Panc1 (cell line): ENCODE measurements around the gene NXPH1. TPM values are rescaled to one million over a fixed set of nuclear protein-coding genes. Genes with fewer than 3 reads are reported as not detected.
"Not testable (repeated sequence)": the region's sequence is repeated elsewhere in the genome, so short reads cannot be mapped to it uniquely, and the experiment has no call there.

Experiments used
- ATAC-seq: fragments of 200-7000 bp; cut with Tn5 transposase; 2 replicates; pipeline ENCODE4 v1.9.1; 2020; ENCODE audit warnings: mild to moderate bottlenecking, moderate library complexity
- BruUV-seq: library from RNA; stranded (reverse); fragments of 400-500 nt; replicated peaks from 2 replicates; lab custom pipeline; 2021; lab: Mats Ljungman, UMichigan
- CTCF ChIA-PET: fragments of 300-600 bp; sonication (Branson Sonifier 250); formaldehyde crosslinking; loops from one replicate; lab custom pipeline; 2022; ENCODE audit warnings: antibody characterized with exemption; lab: Charles Lee
- POLR2A ChIA-PET: fragments of 300-600 bp; sonication (Branson Sonifier 250); formaldehyde crosslinking; loops from one replicate; lab custom pipeline; 2022; ENCODE audit warnings: antibody characterized with exemption; lab: Charles Lee
- DNase-seq: peaks from one replicate; pipeline ENCODE4 v3.0.0-alpha.2; 2010; ENCODE audit warnings: low read depth, low spot score
- H3K27ac ChIP-seq: 2 replicates; pipeline ENCODE4 v1.5.1; 2011; ENCODE audit warnings: mild to moderate bottlenecking, low read length, inconsistent platforms
- H3K27me3 ChIP-seq: fragments of 200-500 bp; sonication (Bioruptor generic); 2 replicates; pipeline ENCODE4 v1.6.0; 2014; ENCODE audit warnings: low read length, inconsistent platforms; ENCODE audit not compliant: control insufficient read depth, insufficient read depth
- H3K36me3 ChIP-seq: fragments of 200-500 bp; sonication (Bioruptor generic); 2 replicates; pipeline ENCODE4 v1.5.1; 2014; ENCODE audit warnings: inconsistent platforms, mild to moderate bottlenecking, low read length, moderate library complexity; ENCODE audit not compliant: control insufficient read depth, insufficient read depth
- H3K4me1 ChIP-seq: 2 replicates; pipeline ENCODE4 v1.5.1; 2011; ENCODE audit warnings: inconsistent platforms, mild to moderate bottlenecking, low read length, moderate library complexity; ENCODE audit not compliant: control insufficient read depth, insufficient read depth
- H3K4me3 ChIP-seq, 2 experiments: 2 replicates each; pipeline ENCODE4 v1.5.1; 2011 to 2012; ENCODE audit warnings: low read depth in 2 of 2, low read length in 2 of 2, mild to moderate bottlenecking in 2 of 2, inconsistent platforms in 1 of 2, moderate library complexity in 1 of 2
- H3K9me3 ChIP-seq: fragments of 200-500 bp; sonication (Bioruptor generic); 2 replicates; pipeline ENCODE4 v1.5.1; 2014; ENCODE audit warnings: low read depth, mild to moderate bottlenecking, inconsistent platforms, low read length, moderate library complexity; ENCODE audit not compliant: control insufficient read depth, insufficient read depth
- CTCF ChIP-seq: fragments of 450-650 bp; IDR thresholded peaks from 2 replicates; pipeline ENCODE4 v1.5.1; 2017; ENCODE audit warnings: mild to moderate bottlenecking
- POLR2AphosphoS5 ChIP-seq: IDR thresholded peaks from 2 replicates; pipeline ENCODE4 v1.6.1; 2012; ENCODE audit warnings: mild to moderate bottlenecking, low read depth, low read length, moderate library complexity
- SIN3A ChIP-seq: IDR thresholded peaks from 2 replicates; pipeline ENCODE4 v1.6.1; 2012; ENCODE audit warnings: low read depth, mild to moderate bottlenecking, low read length, moderate library complexity, borderline replicate concordance; ENCODE audit not compliant: insufficient read depth
- TCF7L2 ChIP-seq: IDR thresholded peaks from 2 replicates; pipeline ENCODE4 v1.6.1; 2011; ENCODE audit warnings: mild to moderate bottlenecking, low read depth, low read length, inconsistent platforms
- in situ Hi-C: cut with HindIII; loops from 2 replicates; pipeline ENCODE4 v1.10.0; 2016; ENCODE audit warnings: low sequenced_read_pairs, low pct_unique_long_range_greater_than_20kb
- intact Hi-C: fragments of 100-400 bp; cut with micrococcal nuclease; formaldehyde crosslinking; loops from one replicate; pipeline ENCODE4 v1.10.0; 2022; ENCODE audit not compliant: unreplicated experiment
- total RNA-seq: library from RNA; stranded (reverse); gene quantifications from one replicate; pipeline ENCODE4 v1.2.1, GENCODE V29; 2021; ENCODE audit not compliant: unreplicated experiment
- TF ChIP-seq, protein P1 (sequence below), 2 experiments: IDR thresholded peaks; 2 replicates each; pipeline ENCODE4 v1.6.1; 2011 to 2012; ENCODE audit warnings: low read depth in 2 of 2, control low read depth in 1 of 2, low read length in 1 of 2, mild to moderate bottlenecking in 1 of 2, moderate library complexity in 1 of 2; ENCODE audit not compliant: insufficient read depth in 1 of 2

Gene NXPH1
- total RNA-seq, 1 experiment from 2014 or later = not detected

DNA sequence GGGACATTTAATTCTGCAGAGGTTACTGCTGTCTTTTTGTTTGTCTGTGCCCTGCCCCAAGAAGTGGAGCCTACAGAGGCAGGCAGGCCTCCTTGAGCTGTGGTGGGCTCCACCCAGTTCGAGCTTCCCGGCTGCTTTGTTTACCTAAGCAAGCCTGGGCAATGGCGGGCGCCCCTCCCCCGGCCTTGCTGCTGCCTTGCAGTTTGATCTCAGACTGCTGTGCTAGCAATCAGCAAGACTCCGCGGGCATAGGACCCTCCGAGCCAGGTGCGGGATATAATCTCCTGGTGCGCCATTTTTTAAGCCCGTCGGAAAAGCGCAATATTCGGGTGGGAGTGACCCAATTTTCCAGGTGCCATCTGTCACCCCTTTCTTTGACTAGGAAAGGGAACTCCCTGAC is 298.3 kb downstream of the NXPH1 start:
- H3K27me3 ChIP-seq, ATAC-seq, intact Hi-C loops, H3K9me3 ChIP-seq, CTCF ChIA-PET, in situ Hi-C loops, H3K27ac ChIP-seq, H3K36me3 ChIP-seq, DNase-seq, POLR2A ChIA-PET, BruUV-seq, H3K4me3 ChIP-seq, H3K4me1 ChIP-seq: not testable (repeated sequence)

DNA sequence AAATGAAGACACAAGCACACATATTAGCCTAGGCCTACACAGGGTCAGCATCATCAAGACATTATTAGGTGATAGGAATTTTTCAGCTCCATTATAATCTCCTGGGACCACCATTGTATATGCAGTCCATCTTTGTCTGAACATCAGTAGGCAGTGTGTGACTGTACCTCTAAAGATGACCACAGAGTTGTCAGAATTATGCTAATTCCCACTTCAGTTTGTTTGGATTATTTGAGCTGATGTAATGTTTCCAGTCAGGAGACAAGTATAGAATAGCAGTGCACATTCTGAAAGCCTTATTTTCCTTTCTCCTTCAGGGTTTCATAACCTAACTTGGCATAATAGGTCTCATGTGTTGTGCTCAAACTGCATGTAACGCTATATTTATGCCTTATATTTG is 306.4 kb downstream of the NXPH1 start:
- no peaks in the 10 kb centered on the region for H3K27me3 ChIP-seq
- BruUV-seq = no TSS peak
- CTCF ChIA-PET = no interaction called here
- no peak overlapping the region for H3K27ac ChIP-seq
- POLR2A ChIA-PET = no interaction called here
- H3K36me3 ChIP-seq = no peaks in the 10 kb centered on the region
- ATAC-seq (no peak), DNase-seq (no peak)
- H3K4me1 ChIP-seq = no peaks in the 10 kb centered on the region
- TF ChIP-seq, protein P1, sequence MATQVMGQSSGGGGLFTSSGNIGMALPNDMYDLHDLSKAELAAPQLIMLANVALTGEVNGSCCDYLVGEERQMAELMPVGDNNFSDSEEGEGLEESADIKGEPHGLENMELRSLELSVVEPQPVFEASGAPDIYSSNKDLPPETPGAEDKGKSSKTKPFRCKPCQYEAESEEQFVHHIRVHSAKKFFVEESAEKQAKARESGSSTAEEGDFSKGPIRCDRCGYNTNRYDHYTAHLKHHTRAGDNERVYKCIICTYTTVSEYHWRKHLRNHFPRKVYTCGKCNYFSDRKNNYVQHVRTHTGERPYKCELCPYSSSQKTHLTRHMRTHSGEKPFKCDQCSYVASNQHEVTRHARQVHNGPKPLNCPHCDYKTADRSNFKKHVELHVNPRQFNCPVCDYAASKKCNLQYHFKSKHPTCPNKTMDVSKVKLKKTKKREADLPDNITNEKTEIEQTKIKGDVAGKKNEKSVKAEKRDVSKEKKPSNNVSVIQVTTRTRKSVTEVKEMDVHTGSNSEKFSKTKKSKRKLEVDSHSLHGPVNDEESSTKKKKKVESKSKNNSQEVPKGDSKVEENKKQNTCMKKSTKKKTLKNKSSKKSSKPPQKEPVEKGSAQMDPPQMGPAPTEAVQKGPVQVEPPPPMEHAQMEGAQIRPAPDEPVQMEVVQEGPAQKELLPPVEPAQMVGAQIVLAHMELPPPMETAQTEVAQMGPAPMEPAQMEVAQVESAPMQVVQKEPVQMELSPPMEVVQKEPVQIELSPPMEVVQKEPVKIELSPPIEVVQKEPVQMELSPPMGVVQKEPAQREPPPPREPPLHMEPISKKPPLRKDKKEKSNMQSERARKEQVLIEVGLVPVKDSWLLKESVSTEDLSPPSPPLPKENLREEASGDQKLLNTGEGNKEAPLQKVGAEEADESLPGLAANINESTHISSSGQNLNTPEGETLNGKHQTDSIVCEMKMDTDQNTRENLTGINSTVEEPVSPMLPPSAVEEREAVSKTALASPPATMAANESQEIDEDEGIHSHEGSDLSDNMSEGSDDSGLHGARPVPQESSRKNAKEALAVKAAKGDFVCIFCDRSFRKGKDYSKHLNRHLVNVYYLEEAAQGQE (IDR thresholded peaks at IDR 0.05; ENCODE audit: insufficient read depth in 1 of 2, low read depth in 2 of 2, low read length in 1 of 2) = no peak
- TF ChIP-seq CTCF (no peak), POLR2AphosphoS5 (no peak), TCF7L2 (no peak), SIN3A (no peak)
- no peak overlapping the region for H3K4me3 ChIP-seq
- H3K9me3 ChIP-seq = no peaks in the 10 kb centered on the region
- in situ Hi-C loops = no loop called here
- intact Hi-C loops = no loop called here

DNA sequence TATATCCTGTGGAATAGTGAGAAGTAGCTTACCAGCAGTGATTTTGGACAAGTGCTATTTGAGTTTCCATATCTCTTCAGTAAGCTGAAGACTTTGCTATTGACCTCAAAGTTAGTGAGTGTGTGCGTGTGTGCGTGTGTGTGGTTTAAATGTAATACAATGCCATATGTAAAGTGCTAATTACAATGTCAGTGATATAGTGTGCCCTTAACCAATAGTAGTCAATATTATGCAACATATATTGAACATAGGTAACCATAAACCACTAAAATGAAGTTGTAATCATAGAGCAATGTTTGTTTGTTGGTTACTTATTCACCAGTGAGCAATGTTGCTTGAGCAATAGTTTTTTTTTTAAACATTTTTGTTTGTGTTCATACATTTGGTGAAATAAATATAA is 309.4 kb downstream of the NXPH1 start:
- DNase-seq (no peak), ATAC-seq (no peak)
- Histone ChIP-seq H3K4me1 (no peaks in the 10 kb centered on the region), H3K36me3 (no peaks in the 10 kb centered on the region), H3K27ac (no peak overlapping the region), H3K4me3 (no peak overlapping the region), H3K9me3 (no peaks in the 10 kb centered on the region), H3K27me3 (no peaks in the 10 kb centered on the region)
- in situ Hi-C loops = no loop called here
- ChIA-PET POLR2A (no interaction called here), CTCF (no interaction called here)
- intact Hi-C loops = no loop called here
- BruUV-seq = no TSS peak
- no peak for TF ChIP-seq SIN3A
- TF ChIP-seq, protein P1 (IDR thresholded peaks at IDR 0.05; ENCODE audit: insufficient read depth in 1 of 2, low read depth in 2 of 2, low read length in 1 of 2) = no peak
- TF ChIP-seq TCF7L2 = no peak
- no peak for TF ChIP-seq POLR2AphosphoS5
- no peak for TF ChIP-seq CTCF
